Muscle of arm (tissue), 12 donors: Measurements from ENCODE around the gene AUTS2. TPM values are rescaled to one million over a fixed set of nuclear protein-coding genes. Genes with fewer than 3 reads are reported as not detected.

ENCODE experiments used
- DNase-seq: peaks from one replicate; pipeline ENCODE4 v3.0.0-alpha.2; 2013
- polyA plus RNA-seq, 12 donors: library from polyadenylated mRNA; unstranded; fragments of 120-200 nt; gene quantifications; one replicate each; pipeline ENCODE4 v1.2.1, GENCODE V29; 2013; ENCODE audit not compliant: insufficient read length in 12 of 12

The AUTS2 gene
- polyA plus RNA-seq, 12 donors, result 60.0 to 182 (median 86.6) TPM

DNA sequence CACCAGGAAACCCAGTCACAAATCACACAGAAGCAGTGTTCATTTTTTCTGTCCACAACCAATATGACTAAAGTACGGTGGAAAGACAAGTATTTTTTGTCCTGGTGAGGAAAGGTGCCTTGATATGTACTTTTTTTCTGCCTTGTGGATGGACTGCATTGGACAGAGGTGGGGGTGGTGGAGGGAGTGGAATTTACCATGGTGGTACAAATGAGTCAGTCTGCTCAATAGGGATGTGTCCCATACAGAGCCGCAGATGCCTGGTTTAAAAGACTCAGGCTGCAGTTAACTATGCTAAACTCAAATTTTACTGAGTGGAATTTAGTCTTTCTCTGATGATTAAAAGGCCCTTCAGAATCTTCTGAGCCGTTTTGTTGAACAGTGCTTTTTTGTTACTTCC lies 859.2 kb downstream of the AUTS2 start:
- no peak for DNase-seq

DNA sequence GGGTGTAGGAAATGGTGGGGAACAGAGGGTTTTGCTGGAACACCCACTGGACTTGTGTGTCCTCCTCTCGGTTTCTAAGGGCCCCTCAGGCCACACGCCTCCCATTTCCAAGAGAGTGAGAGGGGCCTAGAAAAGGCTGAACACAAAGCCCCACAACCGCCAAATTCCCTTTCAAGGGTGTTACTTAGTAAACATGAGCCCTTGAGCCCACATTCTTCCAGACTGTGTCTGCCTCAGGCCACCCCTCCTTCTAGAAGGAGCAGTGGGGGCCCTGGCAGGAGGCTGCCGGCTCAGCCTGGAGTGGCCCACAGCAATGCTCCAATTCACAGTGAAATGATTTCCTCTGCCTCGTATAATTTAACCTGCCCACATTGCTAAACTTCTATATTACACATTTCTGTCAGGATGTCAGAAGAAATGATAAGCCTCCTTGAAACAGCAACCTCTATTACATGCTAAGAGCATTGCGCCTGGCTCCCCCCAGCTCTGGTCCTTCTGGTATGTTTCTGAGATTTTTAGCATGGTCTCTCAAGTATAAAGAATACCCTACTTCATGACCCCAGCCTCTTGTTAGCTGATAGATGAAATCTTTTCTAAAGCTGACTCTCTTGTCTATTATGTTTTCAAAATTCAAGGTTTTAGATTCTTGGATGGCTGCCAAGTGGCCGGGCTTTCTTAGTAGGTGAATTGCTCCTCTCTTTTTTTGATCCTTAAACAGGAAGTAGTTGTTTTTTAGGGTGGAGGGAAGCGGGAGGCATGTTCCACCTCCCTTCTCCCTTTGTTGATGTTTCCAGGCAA lies 859.8 kb downstream of the AUTS2 start:
- peak; percentile 27 for DNase-seq

DNA sequence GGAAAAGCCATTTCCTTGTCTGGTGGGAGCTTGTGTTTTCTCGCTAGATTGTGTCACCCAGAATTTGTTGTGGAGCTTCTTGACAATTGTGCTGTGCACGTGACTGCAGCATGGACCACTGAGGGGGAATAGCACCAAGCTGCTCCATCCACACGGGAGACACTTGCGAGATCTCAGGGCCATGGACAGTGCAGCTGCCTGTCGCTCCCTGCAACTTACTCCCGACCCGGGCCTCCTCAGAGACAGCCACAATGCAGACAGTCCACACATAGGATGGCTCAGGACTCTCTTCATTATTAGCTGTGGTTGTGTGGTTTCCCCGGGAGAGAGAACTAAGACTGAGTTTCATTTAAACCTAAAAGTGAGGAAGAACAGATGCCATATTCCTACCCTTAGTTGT lies 860.5 kb downstream of the AUTS2 start:
- no peak for DNase-seq

DNA sequence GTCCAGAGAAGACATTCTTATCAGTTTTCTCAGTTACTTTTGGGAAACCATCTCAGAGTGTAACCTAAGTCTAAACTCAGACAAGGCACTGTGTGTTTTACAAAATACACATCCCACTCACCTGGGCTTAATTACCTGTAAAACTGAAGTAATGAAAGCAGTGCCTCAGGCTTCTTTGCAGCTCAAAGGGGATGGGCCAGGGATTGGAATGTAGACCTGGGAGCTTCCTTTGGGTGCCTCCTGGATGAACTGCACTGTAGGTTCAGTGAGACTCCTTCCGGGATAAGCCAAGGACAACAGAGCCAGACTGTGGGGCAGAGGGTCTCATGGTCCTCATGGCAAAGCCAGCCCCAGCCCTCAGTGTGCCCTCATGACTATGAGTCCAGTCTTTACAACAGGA lies 861.3 kb downstream of the AUTS2 start:
- no peak for DNase-seq

- no peak for DNase-seq
These were observed 861.8 kb downstream of the AUTS2 start for GRCh38 chr7:70460071-70460470.

DNA sequence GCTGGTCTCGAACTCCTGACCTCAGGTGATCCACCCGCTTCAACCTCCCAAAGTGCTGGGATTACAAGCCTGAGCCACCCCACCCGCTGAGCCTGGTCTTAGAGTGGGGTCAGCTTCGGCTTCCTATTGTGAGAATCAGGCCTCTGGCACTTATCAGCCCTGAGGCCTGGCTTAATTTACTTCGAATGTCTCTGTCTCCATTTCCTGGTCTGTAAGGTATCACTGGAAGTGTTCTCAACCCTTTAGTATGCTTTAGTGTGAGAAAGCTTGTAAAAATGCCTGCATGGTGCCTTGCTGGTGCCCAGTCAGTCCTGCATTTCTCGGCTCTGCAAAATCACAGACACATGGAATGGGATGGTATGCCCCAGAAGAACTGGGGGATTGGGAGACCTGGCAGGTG lies 862.3 kb downstream of the AUTS2 start:
- DNase-seq, result no peak

DNA sequence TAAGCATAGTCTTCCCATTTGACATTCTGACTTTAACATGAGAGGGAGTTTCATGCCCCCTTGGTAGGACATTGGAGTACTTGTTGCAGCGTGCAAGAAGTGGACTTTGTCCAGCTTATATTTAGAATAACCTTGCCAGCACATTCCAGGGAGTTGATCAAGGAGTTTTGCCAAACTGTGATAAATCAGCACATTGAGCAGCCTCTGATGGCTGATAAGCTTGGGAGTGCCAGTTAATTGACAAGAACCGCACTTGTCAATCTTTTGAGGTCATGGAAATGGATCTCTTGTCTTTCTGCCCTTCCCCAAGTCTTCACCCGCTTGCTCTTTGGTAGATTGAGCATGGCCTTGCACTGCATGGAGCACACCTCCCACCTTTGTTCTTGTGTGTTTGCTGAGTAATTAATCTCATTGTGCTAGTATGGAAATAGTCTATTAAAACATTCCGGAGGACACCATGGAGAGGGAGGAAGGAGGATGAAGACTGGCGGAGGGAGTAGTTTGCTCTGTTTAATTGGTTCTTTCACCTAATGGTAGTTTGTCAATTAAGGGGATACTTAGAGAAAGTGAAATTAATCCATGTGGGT lies 865.2 kb downstream of the AUTS2 start:
- DNase-seq, result no peak

DNA sequence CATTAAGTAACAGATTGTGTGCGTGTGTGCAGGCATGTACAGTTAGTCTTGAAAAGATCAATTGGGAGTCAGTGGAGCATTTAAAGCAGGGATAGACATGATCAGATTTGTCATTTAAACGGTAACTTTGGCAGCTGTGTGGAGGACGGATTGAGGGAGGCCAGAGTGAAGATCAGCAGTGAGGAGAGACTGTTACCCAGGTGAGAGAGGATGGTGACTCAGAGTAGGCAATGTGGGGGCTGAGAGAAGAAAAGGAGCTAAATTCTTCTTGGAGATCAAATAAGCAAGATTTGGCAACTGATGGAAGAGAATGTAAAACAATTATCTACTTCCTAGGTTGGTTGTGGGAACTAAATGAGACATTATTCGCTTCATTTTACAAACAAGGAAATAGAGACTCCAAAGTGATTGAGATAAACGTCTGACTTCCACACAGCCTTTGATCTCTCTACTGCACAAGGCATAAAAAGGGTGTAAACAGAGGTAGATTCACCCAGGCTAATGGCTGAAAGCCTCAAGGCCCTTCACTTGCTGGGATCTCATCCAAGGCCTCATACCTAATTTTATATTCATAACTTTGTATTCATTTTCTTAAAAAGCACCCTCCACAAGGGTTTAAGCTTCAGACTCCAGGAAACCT lies 868.6 kb downstream of the AUTS2 start:
- no peak for DNase-seq

- DNase-seq, result no peak
These were observed 872.5 kb downstream of the AUTS2 start for GRCh38 chr7:70470746-70471145.

DNA sequence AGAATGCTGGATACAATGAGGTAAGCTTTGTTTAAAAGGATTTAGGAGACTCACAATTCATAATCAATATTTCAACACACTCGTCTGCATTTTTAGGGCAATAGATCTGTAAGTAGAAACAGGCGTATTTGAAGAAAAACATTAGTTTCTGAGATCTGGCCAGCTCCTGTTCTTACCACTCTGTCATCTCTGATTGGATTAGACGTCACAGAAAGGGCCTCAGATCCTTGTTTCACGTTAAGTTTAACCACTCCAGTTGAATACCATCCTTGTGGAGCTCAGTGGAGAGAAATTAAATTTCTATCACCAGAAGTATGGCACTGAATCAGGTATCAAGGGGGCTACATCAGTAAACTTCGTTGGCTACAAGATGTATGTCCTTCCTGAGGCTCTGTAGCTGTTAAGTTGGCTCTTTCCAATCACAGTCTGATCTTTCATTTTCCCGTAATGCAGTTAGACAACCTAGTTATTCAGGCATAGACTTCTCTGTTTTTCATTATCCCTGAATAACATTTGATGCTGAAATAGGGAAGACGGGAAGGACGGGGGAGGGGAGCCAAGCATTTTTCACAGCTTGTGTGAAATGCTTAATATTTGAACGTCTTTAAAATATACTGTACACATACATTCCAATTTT lies 874.4 kb downstream of the AUTS2 start:
- DNase-seq, result peak; percentile 5

GRCh38 chr7:70474639-70475234 lies 876.5 kb downstream of the AUTS2 start:
- no peak for DNase-seq

DNA sequence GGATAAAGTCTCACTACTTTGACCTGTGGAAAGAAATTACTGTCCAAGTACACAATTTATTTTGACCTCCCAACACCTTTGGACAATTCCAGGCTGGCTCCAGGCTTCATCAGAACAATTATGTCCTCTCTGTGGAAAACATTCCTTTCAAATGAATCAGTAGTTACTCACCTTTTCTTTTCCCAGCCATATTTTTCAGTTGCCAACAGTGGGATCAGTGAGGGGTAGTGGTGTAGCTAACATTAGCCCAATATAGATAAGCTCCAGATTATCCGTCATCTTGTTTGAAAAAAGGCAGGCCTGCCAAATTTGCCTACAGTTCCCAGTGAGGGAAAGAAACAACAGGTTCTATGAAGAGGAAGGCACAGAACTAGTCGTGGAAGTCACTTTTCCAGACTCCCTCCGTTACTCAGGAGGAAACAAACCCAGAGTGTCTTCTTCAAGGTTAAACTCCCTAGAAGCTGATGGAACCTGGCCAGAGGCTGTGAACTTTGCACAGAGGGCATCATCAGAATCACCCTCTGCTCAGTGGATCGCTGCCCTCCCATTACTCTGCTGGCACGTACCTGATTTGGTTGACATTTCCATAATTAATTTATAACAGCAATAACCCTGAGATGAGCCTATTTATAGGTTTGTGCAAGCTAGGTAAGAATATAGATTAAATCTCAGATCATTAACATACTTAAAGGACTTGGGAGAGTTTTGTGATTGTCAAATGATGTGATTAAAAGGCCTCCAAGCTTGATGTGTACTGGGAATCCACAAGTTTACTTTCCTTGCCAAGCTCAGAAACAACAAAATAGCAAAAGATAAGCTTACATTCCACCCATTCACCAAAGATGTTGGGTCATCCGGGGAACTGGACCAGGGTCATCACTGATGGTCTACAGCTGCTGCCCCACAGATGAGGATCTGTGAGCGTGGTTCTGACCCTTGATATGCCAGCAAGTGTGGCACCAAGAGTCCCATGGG lies 879.0 kb downstream of the AUTS2 start:
- no peak for DNase-seq

- no peak for DNase-seq
These were observed 881.1 kb downstream of the AUTS2 start for GRCh38 chr7:70479153-70480021.

GRCh38 chr7:70480927-70481569 lies 882.8 kb downstream of the AUTS2 start:
- no peak for DNase-seq

DNA sequence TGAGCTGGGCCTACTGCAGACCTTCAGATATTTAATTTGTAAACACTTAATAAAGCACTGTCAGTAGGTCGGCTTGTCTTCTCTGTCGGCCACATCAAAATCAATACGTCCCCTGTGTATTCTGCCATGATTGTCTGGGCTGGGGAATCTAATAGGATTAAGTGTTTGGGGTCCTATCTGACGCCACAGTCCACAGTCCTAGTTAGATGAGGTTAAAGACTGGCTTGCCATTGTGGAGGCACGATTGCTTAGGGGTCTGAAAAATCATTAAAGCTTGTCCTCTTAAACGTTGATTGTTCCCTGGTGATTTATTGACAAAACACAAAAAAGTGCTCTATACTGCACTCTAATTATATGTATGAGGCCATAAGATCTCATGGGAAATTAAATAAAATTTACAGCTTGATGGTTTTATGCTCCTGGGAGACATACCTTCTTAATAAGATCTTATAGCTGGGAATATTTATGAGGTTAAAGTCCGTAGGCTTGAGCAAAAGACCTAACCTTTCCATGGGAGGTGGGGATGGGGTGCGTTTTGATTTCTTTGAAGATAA lies 883.4 kb downstream of the AUTS2 start:
- no peak for DNase-seq

DNA sequence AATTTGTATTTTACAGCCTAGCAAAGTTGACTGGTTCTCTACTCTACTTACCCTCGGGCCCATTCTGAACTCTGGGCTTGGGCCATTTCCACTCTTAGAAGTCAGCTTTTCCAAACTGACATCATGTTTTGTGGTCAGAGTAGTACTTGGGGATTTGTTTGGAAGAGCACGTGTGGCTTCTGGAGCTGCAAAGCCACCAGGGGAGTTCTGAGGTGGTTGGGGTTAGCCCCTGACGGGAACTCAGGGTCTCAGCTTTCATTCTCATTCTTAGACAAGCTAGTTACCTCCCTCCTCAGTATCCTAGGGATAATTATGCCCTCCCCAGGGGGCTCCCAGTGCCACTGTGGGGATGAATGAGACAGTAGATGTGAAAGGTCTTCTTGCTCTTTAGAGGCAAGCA lies 886.0 kb downstream of the AUTS2 start:
- no peak for DNase-seq

DNA sequence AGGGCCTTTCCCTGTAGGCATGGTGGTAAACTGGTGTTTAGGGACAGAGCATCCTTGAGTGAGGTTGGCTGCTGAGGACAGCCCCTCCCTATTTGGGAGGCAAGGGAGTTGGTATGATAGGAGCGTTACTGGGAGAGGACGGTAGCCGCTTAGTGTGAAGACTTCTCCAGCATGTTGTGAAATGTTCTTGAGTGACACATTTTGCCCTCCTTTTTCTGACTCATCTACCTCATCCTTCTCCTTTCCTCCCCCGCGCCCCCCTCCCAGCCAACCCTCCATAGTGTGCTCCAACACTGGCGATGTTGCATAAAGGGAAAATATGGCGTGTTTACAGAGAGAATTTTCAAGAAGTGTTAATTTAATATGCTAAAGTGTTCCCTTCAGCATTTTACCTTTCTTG lies 888.7 kb downstream of the AUTS2 start:
- DNase-seq, result no peak

GRCh38 chr7:70487428-70487827 lies 889.2 kb downstream of the AUTS2 start:
- no peak for DNase-seq

DNA sequence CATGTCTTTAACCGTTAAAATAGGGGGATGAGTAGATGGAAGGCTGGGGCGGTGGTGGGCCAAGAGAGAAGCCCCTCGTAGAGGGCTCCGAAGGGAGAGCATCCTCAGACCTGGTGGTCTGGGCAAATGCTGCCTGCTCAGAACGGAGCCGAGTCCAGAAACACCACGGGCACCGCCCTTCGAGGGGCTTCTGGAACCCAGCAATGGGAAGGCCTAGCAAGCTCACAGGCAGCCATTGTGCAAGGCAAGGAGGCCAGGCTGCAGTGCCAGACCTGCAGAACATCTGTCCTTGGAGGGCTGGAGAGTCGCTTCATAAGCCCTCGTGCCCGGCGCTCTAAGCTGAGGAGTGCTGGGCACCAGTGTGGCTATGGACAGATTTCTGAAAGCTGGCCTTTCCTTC lies 889.6 kb downstream of the AUTS2 start:
- DNase-seq, result no peak
